GM12874 (cell line): ENCODE data around the gene LONP1.

Source experiments
- CTCF ChIP-seq: IDR thresholded peaks from 2 replicates; pipeline ENCODE4 v1.5.1; 2011; ENCODE audit warnings: low read depth, mild to moderate bottlenecking, control low read depth, low read length, moderate library complexity; ENCODE audit not compliant: insufficient read depth

LONP1 gene

DNA sequence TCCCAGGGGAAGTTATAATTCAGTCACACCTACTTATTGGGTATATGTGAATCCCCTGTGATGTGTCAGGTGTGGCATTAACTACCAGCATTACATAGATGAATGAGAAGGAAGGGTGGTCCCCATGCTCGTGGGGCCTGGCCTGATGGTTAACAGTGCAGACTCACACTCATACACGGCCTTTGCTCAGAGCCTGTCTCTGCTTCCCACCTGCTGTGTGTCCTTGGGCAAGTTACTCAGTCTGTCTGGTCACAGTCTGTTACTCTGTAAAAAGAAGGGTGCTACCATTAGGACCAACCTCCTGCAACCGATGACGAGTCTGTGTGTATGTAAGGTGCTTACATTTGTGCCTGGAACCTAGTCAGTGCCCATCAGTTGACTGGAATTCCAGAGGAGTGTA lies 73.2 kb downstream of the LONP1 start:
- TF ChIP-seq CTCF, result no peak

DNA sequence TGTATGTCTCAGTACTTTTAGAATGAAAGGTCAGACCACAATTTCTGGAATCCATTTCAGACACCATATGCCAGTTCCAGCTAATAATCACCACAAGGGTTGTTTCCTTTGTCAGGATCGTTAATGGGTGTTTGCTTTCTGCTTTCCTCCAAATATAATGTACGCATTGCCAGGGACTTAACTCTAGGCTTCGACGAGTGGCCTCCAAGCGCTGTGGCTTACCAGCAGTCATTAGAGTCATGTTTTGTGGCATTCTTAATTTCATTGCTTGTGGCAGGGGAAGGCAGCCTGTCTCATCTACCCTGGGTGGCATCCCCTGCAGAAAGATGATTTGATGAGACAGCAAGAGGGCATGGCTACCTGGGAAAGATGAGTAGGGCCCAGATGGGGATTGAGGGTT lies 74.5 kb downstream of the LONP1 start:
- TF ChIP-seq CTCF, result no peak

DNA sequence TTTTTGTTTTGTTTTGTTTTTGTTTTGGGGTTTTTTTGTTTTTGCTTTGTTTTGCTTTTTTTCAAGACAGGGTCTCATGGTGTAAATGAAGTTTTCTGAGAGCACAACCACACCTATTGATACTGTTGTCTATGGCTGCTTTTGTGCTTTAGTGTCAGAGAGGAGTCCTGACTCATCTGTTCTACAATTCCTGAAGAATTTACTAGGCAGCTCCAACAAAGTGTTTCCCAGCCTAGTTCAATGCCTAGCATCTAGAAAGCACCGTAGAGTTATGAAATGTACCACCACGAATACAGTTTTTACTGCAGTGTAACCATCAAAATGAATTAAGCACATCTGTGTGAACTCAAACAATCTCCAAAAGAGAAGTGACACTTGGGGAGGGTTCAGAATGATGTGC lies 75.9 kb downstream of the LONP1 start:
- TF ChIP-seq CTCF, result no peak

GRCh38 chr19:5643060-5643459 lies 76.9 kb downstream of the LONP1 start:
- TF ChIP-seq CTCF, result no peak

DNA sequence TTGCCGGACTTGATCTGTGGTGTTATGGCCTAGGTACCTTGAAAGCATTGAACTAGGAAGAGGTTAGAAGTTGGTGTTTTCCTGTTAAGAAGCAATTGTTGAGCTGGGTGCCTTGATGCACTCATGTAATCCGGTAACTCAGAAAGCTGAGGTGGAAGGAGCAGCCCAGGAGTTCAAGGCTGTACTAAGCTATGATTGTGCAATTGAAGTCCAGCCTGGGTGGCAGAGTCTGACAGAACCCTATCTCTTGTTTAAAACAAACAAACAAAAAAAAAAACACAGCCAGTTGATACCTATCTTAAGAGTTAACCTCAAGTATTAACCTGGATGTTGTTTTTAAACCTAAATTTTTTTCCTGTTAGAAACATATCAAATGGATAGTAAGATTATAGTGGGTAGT lies 77.7 kb downstream of the LONP1 start:
- TF ChIP-seq CTCF, result no peak
